ENCODE data around the gene SRC. TPM values are rescaled to one million over a fixed set of nuclear protein-coding genes. Genes with fewer than 3 reads are reported as not detected.

SRC gene
- total RNA-seq, 3 donors from 2014 or later, result 111 to 155 (median 132) TPM

GRCh38 chr20:37333130-37333847 is 12.7 kb upstream of the SRC start:
- peaks cover 10% of the 10 kb centered on the region for H3K4me1 ChIP-seq (ENCODE audit: low read depth)
- H3K36me3 ChIP-seq (ENCODE audit: low read depth), result no peaks in the 10 kb centered on the region
- no peak for TF ChIP-seq CTCF (IDR thresholded peaks at IDR 0.05)
- no peaks in the 10 kb centered on the region for H3K9me3 ChIP-seq
- no peak for ATAC-seq
- H3K4me3 ChIP-seq, result no peak overlapping the region
- DNase-seq, result peak in 1 of 3 donors; percentile 21
- intact Hi-C loops (cut with DNase I, micrococcal nuclease), result no loop called here

- Histone ChIP-seq H3K36me3 (ENCODE audit: low read depth) (no peaks in the 10 kb centered on the region), H3K4me3 (no peak overlapping the region), H3K9me3 (no peaks in the 10 kb centered on the region), H3K4me1 (ENCODE audit: low read depth) (peaks cover 10% of the 10 kb centered on the region)
- DNase-seq, result peak in 1 of 3 donors; percentile 24
- TF ChIP-seq CTCF (IDR thresholded peaks at IDR 0.05), result no peak
- ATAC-seq, result peak; percentile 14
- intact Hi-C loops (cut with DNase I, micrococcal nuclease), result no loop called here
Observed at GRCh38 chr20:37333848-37334318, 12.1 kb upstream of the SRC start.

GRCh38 chr20:37334450-37334849 is 11.5 kb upstream of the SRC start:
- no peak for TF ChIP-seq CTCF (IDR thresholded peaks at IDR 0.05)
- ATAC-seq (no peak), DNase-seq (no peak)
- intact Hi-C loops (cut with DNase I, micrococcal nuclease), result no loop called here
- H3K36me3 ChIP-seq (ENCODE audit: low read depth), result no peaks in the 10 kb centered on the region
- H3K4me1 ChIP-seq (ENCODE audit: low read depth), result peaks cover 10% of the 10 kb centered on the region
- H3K9me3 ChIP-seq, result no peaks in the 10 kb centered on the region
- no peak overlapping the region for H3K4me3 ChIP-seq

GRCh38 chr20:37335642-37336368 is 10.1 kb upstream of the SRC start:
- peak; percentile 76 for ATAC-seq

More at GRCh38 chr20:37335642-37336368, 10.1 kb upstream of the SRC start:
- intact Hi-C loops (cut with DNase I, micrococcal nuclease), result no loop called here
- TF ChIP-seq CTCF (IDR thresholded peaks at IDR 0.05), result no peak
- H3K36me3 ChIP-seq (ENCODE audit: low read depth), result no peaks in the 10 kb centered on the region
- H3K4me1 ChIP-seq (ENCODE audit: low read depth), result peaks cover 10% of the 10 kb centered on the region
- peak in 1 of 3 donors; percentile 42 for DNase-seq
- H3K4me3 ChIP-seq, result no peak overlapping the region
- no peaks in the 10 kb centered on the region for H3K9me3 ChIP-seq

Measured in mucosa of descending colon (tissue), 3 donors.